K562 (cell line): ENCODE data around the gene CMSS1. TPM values are rescaled to one million over a fixed set of nuclear protein-coding genes. Genes with fewer than 3 reads are reported as not detected.

ENCODE experiments used
- ATAC-seq: fragments of 200-7000 bp; cut with Tn5 transposase; 3 replicates; pipeline ENCODE4 v1.9.1; 2020; ENCODE audit warnings: moderate library complexity
- BruUV-seq: library from RNA; stranded (reverse); fragments of 400-500 nt; replicated peaks from 2 replicates; lab custom pipeline; 2021; lab: Mats Ljungman, UMichigan
- CTCF ChIA-PET: fragments of 300-600 bp; formaldehyde crosslinking; extraction: SDS; loops from one replicate; lab custom pipeline; 2021; ENCODE audit warnings: low intra/inter-chr PET ratio; lab: Yijun Ruan, JAX
- POLR2A ChIA-PET: fragments of 300-600, 350-650 bp; sonication (Branson Sonifier 250); formaldehyde crosslinking; extraction: SDS; loops from one replicate; lab custom pipeline; 2021; ENCODE audit warnings: antibody characterized with exemption, inconsistent platforms; lab: Yijun Ruan, JAX
- DNase-seq, 4 experiments: peaks; one replicate each; pipeline versions ENCODE4 v3.0.0 to v3.0.0-alpha.2; 2011 to 2018; ENCODE audit warnings: low spot score in 3 of 4, mixed read lengths in 3 of 4; ENCODE audit errors: extremely low read depth in 1 of 4
- FAIRE-seq: peaks from 2 replicates; lab custom pipeline; 2011; peaks lifted over from hg19 to GRCh38; lab: Jason Lieb, UNC
- H2AFZ ChIP-seq: 2 replicates; pipeline ENCODE4 v1.6.0; 2011; ENCODE audit warnings: low read depth, low read length, control low read depth, inconsistent platforms
- H3K27ac ChIP-seq: fragments of 200-600 bp; 3 replicates; pipeline ENCODE4 v1.8.0; 2011; ENCODE audit warnings: low read depth, mild to moderate bottlenecking, control low read depth, inconsistent platforms, low read length, moderate library complexity, mixed read lengths; ENCODE audit errors: extremely low read depth
- H3K27me3 ChIP-seq, 2 experiments: fragments of 300-600 bp in 1 of 2; 2 replicates in 1 of 2; 3 replicates in 1 of 2; pipeline versions ENCODE4 v1.6.0 to v1.8.0; 2011; ENCODE audit warnings: inconsistent platforms in 2 of 2, low read length in 2 of 2, mild to moderate bottlenecking in 1 of 2, mixed read lengths in 1 of 2, moderate library complexity in 1 of 2; ENCODE audit not compliant: control insufficient read depth in 2 of 2, insufficient read depth in 2 of 2
- H3K36me3 ChIP-seq: fragments of 300-600 bp; 3 replicates; pipeline ENCODE4 v1.8.0; 2011; ENCODE audit warnings: mild to moderate bottlenecking, low read length, inconsistent platforms; ENCODE audit not compliant: control insufficient read depth, insufficient read depth
- H3K4me1 ChIP-seq, 2 experiments: fragments of 200-600 bp in 1 of 2; replicated peaks in 1 of 2; 2 replicates in 1 of 2; 3 replicates in 1 of 2; pipeline versions ENCODE4 v1.5.1 to v1.8.0; 2011; ENCODE audit warnings: inconsistent platforms in 2 of 2, low read length in 2 of 2, mild to moderate bottlenecking in 1 of 2, mixed read lengths in 1 of 2, moderate library complexity in 1 of 2; ENCODE audit not compliant: control insufficient read depth in 2 of 2, insufficient read depth in 2 of 2
- H3K4me2 ChIP-seq: 2 replicates; pipeline ENCODE4 v1.6.1; 2011; ENCODE audit warnings: low read length, control low read depth, inconsistent platforms, mixed read lengths; ENCODE audit not compliant: insufficient read depth
- H3K4me3 ChIP-seq: fragments of 200-600 bp; sonication (generic), shearing (Covaris generic); 2 replicates; pipeline ENCODE4 v1.5.1; 2016; ENCODE audit warnings: control low read depth, inconsistent platforms
- H3K79me2 ChIP-seq: fragments of 200-600 bp; 3 replicates; pipeline ENCODE4 v1.8.0; 2011; ENCODE audit warnings: low read length, inconsistent platforms; ENCODE audit not compliant: control insufficient read depth, insufficient read depth
- H3K9ac ChIP-seq, 2 experiments: 2 replicates each; pipeline versions ENCODE4 v1.6.0 to v1.6.1; 2011; ENCODE audit warnings: low read depth in 2 of 2, low read length in 2 of 2, control low read depth in 1 of 2, inconsistent platforms in 1 of 2, mild to moderate bottlenecking in 1 of 2, mixed read lengths in 1 of 2; ENCODE audit not compliant: insufficient read depth in 1 of 2
- H3K9me1 ChIP-seq: one replicate; pipeline ENCODE4 v1.6.0; 2011; ENCODE audit warnings: inconsistent platforms, mild to moderate bottlenecking, low read length, moderate library complexity; ENCODE audit not compliant: control insufficient read depth, insufficient read depth
- H3K9me3 ChIP-seq: replicated peaks from 2 replicates; pipeline ENCODE4 v1.5.1; 2011; ENCODE audit warnings: low read depth, low read length, inconsistent platforms; ENCODE audit not compliant: control insufficient read depth, insufficient read depth
- H4K20me1 ChIP-seq: replicated peaks from 2 replicates; pipeline ENCODE4 v1.6.1; 2011; ENCODE audit warnings: low read length, inconsistent platforms, mixed read lengths; ENCODE audit not compliant: control insufficient read depth, insufficient read depth
- JUN ChIP-seq, 2 experiments: sonication (generic) in 1 of 2; formaldehyde crosslinking in 1 of 2; IDR thresholded peaks; 2 replicates each; pipeline versions ENCODE4 v1.6.1 to v1.8.0; 2012 to 2022; ENCODE audit warnings: borderline replicate concordance in 2 of 2, mild to moderate bottlenecking in 2 of 2, improper control_type of control experiment in 1 of 2, low read depth in 1 of 2, low read length in 1 of 2, missing genetic modification reagents in 1 of 2
- JUNB ChIP-seq: fragments of 450-650 bp; formaldehyde crosslinking; conservative IDR thresholded peaks from 2 replicates; pipeline ENCODE4 v1.4.0; 2020; ENCODE audit warnings: mild to moderate bottlenecking
- NBN ChIP-seq: fragments of 450-650 bp; IDR thresholded peaks from 2 replicates; pipeline ENCODE4 v1.6.1; 2016; ENCODE audit warnings: low read depth, mild to moderate bottlenecking
- PTBP1 ChIP-seq: fragments of 200-400 bp; formaldehyde crosslinking; IDR thresholded peaks from 2 replicates; pipeline ENCODE4 v1.6.1; 2017; ENCODE audit warnings: low read depth, low read length
- TFAM ChIP-seq: fragments of 250-450 bp; sonication (Bioruptor Pico); conservative IDR thresholded peaks from 2 replicates; pipeline ENCODE4 v1.5.0; 2021; ENCODE audit warnings: mild to moderate bottlenecking, moderate library complexity
- ZNF707 ChIP-seq: fragments of 250-450 bp; sonication (Bioruptor Pico); conservative IDR thresholded peaks from 2 replicates; pipeline ENCODE4 v1.8.0; 2022; ENCODE audit warnings: inconsistent platforms, mild to moderate bottlenecking, moderate library complexity
- ZNF79 ChIP-seq: fragments of 250-450 bp; sonication (Bioruptor Pico); IDR thresholded peaks from 2 replicates; pipeline ENCODE4 v1.4.0; 2020; ENCODE audit warnings: low read depth, mild to moderate bottlenecking, moderate library complexity
- WGBS: fragments of 100-300 bp; shearing (Covaris generic); methylation state at CpG from one replicate; pipeline ENCODE4 v1.1.6; 2016; ENCODE audit warnings: low coverage, mixed read lengths; ENCODE audit not compliant: insufficient coverage; ENCODE audit errors: missing lambda C conversion rate; 5-methylcytosine and 5-hydroxymethylcytosine counted together
- in situ Hi-C: fragments of 300-500 bp; cut with MboI; formaldehyde crosslinking; loops from 4 replicates; pipeline ENCODE4 v1.15.0; 2018; ENCODE audit warnings: inconsistent platforms, mixed read lengths
- intact Hi-C: fragments of 100-400 bp; cut with micrococcal nuclease; formaldehyde crosslinking; loops from 2 replicates; pipeline ENCODE4 v1.14.2; 2022
- polyA plus RNA-seq, 8 experiments: library from polyadenylated mRNA; depleted of rRNA in 4 of 8; stranded (reverse) in 5 of 8; unstranded in 3 of 8; fragments of >200 nt; fragmentation: Nextera tagmentation in 2 of 8; fragmentation: Illumina TruSeq in 1 of 8; extraction: Ambion mirVana in 2 of 8; extraction: Trizol in 1 of 8; gene quantifications; 2 replicates each; pipeline versions ENCODE4 v1.2.1 to v1.2.3, GENCODE V29; 2011 to 2014; ENCODE audit warnings: inconsistent platforms in 1 of 8, missing spikeins in 1 of 8
- total RNA-seq, 7 experiments: library from RNA; depleted of rRNA in 6 of 7; stranded (reverse); fragments of >200 nt in 6 of 7; fragmentation: Illumina TruSeq in 2 of 7; extraction: Trizol in 2 of 7; gene quantifications; 2 replicates each; pipeline versions ENCODE4 v1.2.1 to v1.2.3, GENCODE V29; 2011 to 2021; ENCODE audit warnings: low replicate concordance in 1 of 7
- TF ChIP-seq, protein P1 (sequence below), 2 experiments: fragments of 450-650 bp; IDR thresholded peaks; 2 replicates each; pipeline ENCODE4 v1.6.1; 2016
- TF ChIP-seq, protein P2 (sequence below): fragments of 450-650 bp; formaldehyde crosslinking; IDR thresholded peaks from 2 replicates; pipeline ENCODE4 v1.4.0; 2022; ENCODE audit warnings: missing genetic modification characterization

The CMSS1 gene
- total and polyA plus RNA-seq, 9 of the 15 experiments (the other 6 are each of a cell fraction or from before 2014, with no cell fraction given) = 46.9 to 109 (median 72.3) TPM

DNA sequence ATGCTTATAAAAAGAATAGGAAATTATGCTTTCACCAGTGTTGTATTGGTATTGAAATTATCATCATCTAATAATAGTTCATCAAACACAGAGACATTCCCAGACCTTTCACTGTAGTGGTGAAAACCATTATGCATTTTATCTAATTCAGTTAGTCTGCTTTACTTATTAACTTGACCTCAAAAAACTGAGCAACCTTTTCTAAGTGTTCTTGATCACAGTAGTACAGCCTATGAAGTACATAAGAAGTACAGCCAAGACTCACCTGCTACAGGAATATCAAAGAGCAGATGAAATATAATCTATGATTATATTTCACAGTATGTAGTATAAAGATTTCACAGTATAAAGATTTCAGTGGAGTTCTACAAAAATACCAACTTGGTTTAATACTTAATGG, 221.4 kb downstream of the CMSS1 start:
- in situ Hi-C loops = no loop called here
- Histone ChIP-seq H3K9me3 (no peaks in the 10 kb centered on the region), H3K9me1 (no peaks in the 10 kb centered on the region)
- no peak for FAIRE-seq
- TF ChIP-seq TFAM = no peak
- TF ChIP-seq ZNF79 = no peak
- no peak for TF ChIP-seq JUNB (CRISPR knock-in tag)
- TF ChIP-seq, all 486 proteins: peak for 0
- no peak for DNase-seq
- Histone ChIP-seq H3K79me2 (no peaks in the 10 kb centered on the region), H3K4me2 (no peak overlapping the region), H3K9ac (no peak overlapping the region), H3K36me3 (no peaks in the 10 kb centered on the region), H2AFZ (no peak overlapping the region), H3K27me3 (no peaks in the 10 kb centered on the region), H3K4me3 (no peak overlapping the region), H3K4me1 (no peaks in the 10 kb centered on the region), H3K27ac (no peak overlapping the region), H4K20me1 (no peaks in the 10 kb centered on the region)
- POLR2A ChIA-PET = no interaction called here
- ATAC-seq = no peak
- intact Hi-C loops = no loop called here
- CTCF ChIA-PET = no interaction called here
- no TSS peak for BruUV-seq

DNA sequence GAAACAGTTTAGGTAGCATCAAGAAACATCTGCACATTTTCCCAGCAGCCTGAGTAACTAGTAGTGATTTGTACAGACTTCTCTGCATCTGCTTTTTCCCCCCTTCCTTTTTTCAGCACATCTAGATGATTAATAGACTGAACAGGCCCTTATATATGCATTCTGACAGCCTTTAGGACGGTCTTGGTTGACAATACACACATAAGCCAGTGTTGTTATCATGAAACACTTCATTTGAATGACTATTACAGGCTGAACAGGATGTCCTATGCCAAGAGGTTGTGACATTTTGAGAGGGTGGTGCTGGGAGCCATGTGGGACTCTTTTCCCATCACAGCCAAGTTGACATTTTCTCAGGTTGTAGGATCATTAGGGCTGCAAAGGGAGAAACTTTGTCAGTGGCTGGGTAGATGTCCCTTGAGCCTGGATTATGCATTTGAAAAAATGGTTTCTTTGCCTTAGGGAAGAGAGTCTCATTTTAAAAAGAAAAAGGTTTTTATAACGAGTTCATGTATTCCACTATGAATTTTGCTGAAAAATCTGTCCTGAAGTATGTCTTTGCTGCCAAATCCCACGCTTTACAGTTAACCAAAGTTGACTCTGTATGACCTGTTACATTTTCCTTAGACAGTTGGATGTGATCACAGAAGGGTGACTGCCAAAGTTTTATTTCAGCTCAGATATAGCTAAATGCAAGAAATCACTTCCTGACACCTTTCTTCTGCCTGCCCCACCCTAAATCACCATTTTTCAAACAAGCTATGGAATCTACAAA, 223.0 kb downstream of the CMSS1 start:
- ChIA-PET POLR2A (interaction anchor here (0.9 kb wide), 1 partner anchor 17 kb away, joined by 4 read pairs; no protein-coding TSS in a partner anchor), CTCF (no interaction called here)
- H4K20me1 ChIP-seq = no peaks in the 10 kb centered on the region
- no peak overlapping the region for H3K4me2 ChIP-seq
- no peak overlapping the region for H3K4me3 ChIP-seq
- H3K9me1 ChIP-seq = no peaks in the 10 kb centered on the region
- DNase-seq (no peak), ATAC-seq (no peak), FAIRE-seq (no peak)
- no peak overlapping the region for H2AFZ ChIP-seq
- H3K4me1 ChIP-seq = no peaks in the 10 kb centered on the region
- no peaks in the 10 kb centered on the region for H3K27me3 ChIP-seq
- no peak overlapping the region for H3K9ac ChIP-seq
- no TSS peak for BruUV-seq
- no peaks in the 10 kb centered on the region for H3K79me2 ChIP-seq
- H3K9me3 ChIP-seq = no peaks in the 10 kb centered on the region
- 75% methylated on average over 2 of the region's 3 CpGs for WGBS
- no peak overlapping the region for H3K27ac ChIP-seq
- intact Hi-C loops (no loop called here), in situ Hi-C loops (no loop called here)
- H3K36me3 ChIP-seq = no peaks in the 10 kb centered on the region
- no peak for TF ChIP-seq PTBP1
- TF ChIP-seq, protein P1, sequence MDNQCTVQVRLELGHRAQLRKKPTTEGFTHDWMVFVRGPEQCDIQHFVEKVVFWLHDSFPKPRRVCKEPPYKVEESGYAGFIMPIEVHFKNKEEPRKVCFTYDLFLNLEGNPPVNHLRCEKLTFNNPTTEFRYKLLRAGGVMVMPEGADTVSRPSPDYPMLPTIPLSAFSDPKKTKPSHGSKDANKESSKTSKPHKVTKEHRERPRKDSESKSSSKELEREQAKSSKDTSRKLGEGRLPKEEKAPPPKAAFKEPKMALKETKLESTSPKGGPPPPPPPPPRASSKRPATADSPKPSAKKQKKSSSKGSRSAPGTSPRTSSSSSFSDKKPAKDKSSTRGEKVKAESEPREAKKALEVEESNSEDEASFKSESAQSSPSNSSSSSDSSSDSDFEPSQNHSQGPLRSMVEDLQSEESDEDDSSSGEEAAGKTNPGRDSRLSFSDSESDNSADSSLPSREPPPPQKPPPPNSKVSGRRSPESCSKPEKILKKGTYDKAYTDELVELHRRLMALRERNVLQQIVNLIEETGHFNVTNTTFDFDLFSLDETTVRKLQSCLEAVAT (IDR thresholded peaks at IDR 0.05) = no peak
- TF ChIP-seq ZNF707 (CRISPR knock-in tag) = no peak
- no peak for TF ChIP-seq JUN (IDR thresholded peaks at IDR 0.05; ENCODE audit: borderline replicate concordance, low read depth, low read length)
- no peak for TF ChIP-seq JUN (CRISPR knock-in tag; IDR thresholded peaks at IDR 0.05; ENCODE audit: borderline replicate concordance)
- TF ChIP-seq NBN = no peak
- TF ChIP-seq, protein P2, sequence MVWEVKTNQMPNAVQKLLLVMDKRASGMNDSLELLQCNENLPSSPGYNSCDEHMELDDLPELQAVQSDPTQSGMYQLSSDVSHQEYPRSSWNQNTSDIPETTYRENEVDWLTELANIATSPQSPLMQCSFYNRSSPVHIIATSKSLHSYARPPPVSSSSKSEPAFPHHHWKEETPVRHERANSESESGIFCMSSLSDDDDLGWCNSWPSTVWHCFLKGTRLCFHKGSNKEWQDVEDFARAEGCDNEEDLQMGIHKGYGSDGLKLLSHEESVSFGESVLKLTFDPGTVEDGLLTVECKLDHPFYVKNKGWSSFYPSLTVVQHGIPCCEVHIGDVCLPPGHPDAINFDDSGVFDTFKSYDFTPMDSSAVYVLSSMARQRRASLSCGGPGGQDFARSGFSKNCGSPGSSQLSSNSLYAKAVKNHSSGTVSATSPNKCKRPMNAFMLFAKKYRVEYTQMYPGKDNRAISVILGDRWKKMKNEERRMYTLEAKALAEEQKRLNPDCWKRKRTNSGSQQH = no peak
